ENCODE measurements around the gene EXD2. TPM values are rescaled to one million over a fixed set of nuclear protein-coding genes. Genes with fewer than 3 reads are reported as not detected.
A peak's percentile ranks its signal among the peaks of the same experiment; 100 is the strongest.
"Not testable (repeated sequence)": the region's sequence is repeated elsewhere in the genome, so short reads cannot be mapped to it uniquely, and the experiment has no call there.

Gene EXD2
- total and polyA plus RNA-seq, 5 donors from 2014 or later = 4.2 to 7.9 (median 5.9) TPM

- peaks cover 0 to 2% (median 0%) of the 10 kb centered on the region in 7 donors for H3K9me3 Mint-ChIP-seq
- no peaks in the 10 kb centered on the region for H3K9me3 ChIP-seq (ENCODE audit: control insufficient read depth in 2 of 2, low read length in 2 of 2)
- H3K4me3 Mint-ChIP-seq = no peak overlapping the region
- H3K4me3 ChIP-seq (ENCODE audit: low read depth, low read length) = no peak overlapping the region
- DNase-seq (no peak), ATAC-seq (ENCODE audit: low read depth in 2 of 2) (no peak)
- H3K27ac ChIP-seq (ENCODE audit: insufficient read depth, low read length, poor library complexity, severe bottlenecking) = no peak overlapping the region
- peaks cover 2% of the 10 kb centered on the region for H3K27me3 ChIP-seq (ENCODE audit: control insufficient read depth, insufficient read depth, low read length)
- H3K4me1 Mint-ChIP-seq = no peaks in the 10 kb centered on the region
- no peaks in the 10 kb centered on the region for H3K4me1 ChIP-seq (ENCODE audit: control insufficient read depth, insufficient read depth, low read length, poor library complexity, severe bottlenecking)
- H3K27me3 Mint-ChIP-seq = peaks cover 10% of the 10 kb centered on the region
- no peaks in the 10 kb centered on the region for H3K36me3 ChIP-seq (ENCODE audit: control insufficient read depth, insufficient read depth, low read length)
- no peak overlapping the region for H3K27ac Mint-ChIP-seq
- H3K36me3 Mint-ChIP-seq = no peaks in the 10 kb centered on the region
Observed at GRCh38 chr14:69270795-69271708, 79.8 kb downstream of the EXD2 start.

- Histone ChIP-seq H3K36me3 (ENCODE audit: control insufficient read depth, insufficient read depth, low read length) (no peaks in the 10 kb centered on the region), H3K9me3 (ENCODE audit: control insufficient read depth in 2 of 2, low read length in 2 of 2) (no peaks in the 10 kb centered on the region), H3K27me3 (ENCODE audit: control insufficient read depth, insufficient read depth, low read length) (peaks cover 2% of the 10 kb centered on the region), H3K4me3 (ENCODE audit: low read depth, low read length) (no peak overlapping the region), H3K4me1 (ENCODE audit: control insufficient read depth, insufficient read depth, low read length, poor library complexity, severe bottlenecking) (no peaks in the 10 kb centered on the region), H3K27ac (ENCODE audit: insufficient read depth, low read length, poor library complexity, severe bottlenecking) (no peak overlapping the region)
- Mint-ChIP-seq H3K27me3 (peaks cover 7% of the 10 kb centered on the region), H3K27ac (no peak overlapping the region), H3K4me1 (no peaks in the 10 kb centered on the region), H3K36me3 (no peaks in the 10 kb centered on the region), H3K4me3 (no peak overlapping the region), H3K9me3 (peaks cover 0 to 2% (median 0%) of the 10 kb centered on the region in 7 donors)
- DNase-seq = no peak
- ATAC-seq (ENCODE audit: low read depth in 2 of 2) = no peak
Observed at GRCh38 chr14:69274321-69274720, 83.0 kb downstream of the EXD2 start.

GRCh38 chr14:69275331-69275730 is 84.0 kb downstream of the EXD2 start:
- peaks cover 12% of the 10 kb centered on the region for H3K27me3 Mint-ChIP-seq
- no peak for DNase-seq
- Histone ChIP-seq H3K4me1 (ENCODE audit: control insufficient read depth, insufficient read depth, low read length, poor library complexity, severe bottlenecking) (no peaks in the 10 kb centered on the region), H3K4me3 (ENCODE audit: low read depth, low read length) (no peak overlapping the region), H3K36me3 (ENCODE audit: control insufficient read depth, insufficient read depth, low read length) (no peaks in the 10 kb centered on the region), H3K27me3 (ENCODE audit: control insufficient read depth, insufficient read depth, low read length) (peaks cover 2% of the 10 kb centered on the region), H3K27ac (ENCODE audit: insufficient read depth, low read length, poor library complexity, severe bottlenecking) (no peak overlapping the region), H3K9me3 (ENCODE audit: control insufficient read depth in 2 of 2, low read length in 2 of 2) (no peaks in the 10 kb centered on the region)
- no peak overlapping the region for H3K27ac Mint-ChIP-seq
- H3K36me3 Mint-ChIP-seq = no peaks in the 10 kb centered on the region
- H3K9me3 Mint-ChIP-seq = peaks cover 0 to 2% (median 0%) of the 10 kb centered on the region in 7 donors
- no peaks in the 10 kb centered on the region for H3K4me1 Mint-ChIP-seq
- no peak overlapping the region for H3K4me3 Mint-ChIP-seq
- no peak for ATAC-seq (ENCODE audit: low read depth in 2 of 2)

- H3K27me3 Mint-ChIP-seq = peaks cover 16% of the 10 kb centered on the region
- H3K4me1 Mint-ChIP-seq; H3K36me3 Mint-ChIP-seq; ATAC-seq (ENCODE audit: low read depth in 2 of 2); H3K27me3 ChIP-seq (ENCODE audit: control insufficient read depth, insufficient read depth, low read length); DNase-seq; H3K27ac Mint-ChIP-seq; H3K4me3 ChIP-seq (ENCODE audit: low read depth, low read length); H3K9me3 Mint-ChIP-seq; H3K36me3 ChIP-seq (ENCODE audit: control insufficient read depth, insufficient read depth, low read length); H3K27ac ChIP-seq (ENCODE audit: insufficient read depth, low read length, poor library complexity, severe bottlenecking); H3K9me3 ChIP-seq (ENCODE audit: control insufficient read depth in 2 of 2, low read length in 2 of 2); H3K4me1 ChIP-seq (ENCODE audit: control insufficient read depth, insufficient read depth, low read length, poor library complexity, severe bottlenecking); H3K4me3 Mint-ChIP-seq: not testable (repeated sequence)
Observed at GRCh38 chr14:69277356-69277755, 86.1 kb downstream of the EXD2 start.

GRCh38 chr14:69280746-69281291 is 89.5 kb downstream of the EXD2 start:
- no peak overlapping the region for H3K27ac ChIP-seq (ENCODE audit: insufficient read depth, low read length, poor library complexity, severe bottlenecking)
- Mint-ChIP-seq H3K4me3 (no peak overlapping the region), H3K4me1 (no peaks in the 10 kb centered on the region), H3K27ac (no peak overlapping the region), H3K9me3 (peaks cover 0 to 1% (median 0%) of the 10 kb centered on the region in 7 donors), H3K36me3 (no peaks in the 10 kb centered on the region), H3K27me3 (peaks cover 13% of the 10 kb centered on the region)
- no peaks in the 10 kb centered on the region for H3K27me3 ChIP-seq (ENCODE audit: control insufficient read depth, insufficient read depth, low read length)
- H3K36me3 ChIP-seq (ENCODE audit: control insufficient read depth, insufficient read depth, low read length) = no peaks in the 10 kb centered on the region
- DNase-seq = no peak
- no peaks in the 10 kb centered on the region for H3K9me3 ChIP-seq (ENCODE audit: control insufficient read depth in 2 of 2, low read length in 2 of 2)
- H3K4me1 ChIP-seq (ENCODE audit: control insufficient read depth, insufficient read depth, low read length, poor library complexity, severe bottlenecking) = no peaks in the 10 kb centered on the region
- ATAC-seq (ENCODE audit: low read depth in 2 of 2) = no peak
- no peak overlapping the region for H3K4me3 ChIP-seq (ENCODE audit: low read depth, low read length)

GRCh38 chr14:69281450-69282169 is 90.3 kb downstream of the EXD2 start:
- Mint-ChIP-seq H3K4me1 (no peaks in the 10 kb centered on the region), H3K27ac (peak overlapping the region in 1 of 3 donors; percentile 41), H3K4me3 (no peak overlapping the region), H3K9me3 (peaks cover 0 to 1% (median 0%) of the 10 kb centered on the region in 7 donors), H3K27me3 (peaks cover 10% of the 10 kb centered on the region), H3K36me3 (no peaks in the 10 kb centered on the region)
- no peaks in the 10 kb centered on the region for H3K36me3 ChIP-seq (ENCODE audit: control insufficient read depth, insufficient read depth, low read length)
- H3K27me3 ChIP-seq (ENCODE audit: control insufficient read depth, insufficient read depth, low read length) = no peaks in the 10 kb centered on the region
- no peaks in the 10 kb centered on the region for H3K9me3 ChIP-seq (ENCODE audit: control insufficient read depth in 2 of 2, low read length in 2 of 2)
- H3K4me1 ChIP-seq (ENCODE audit: control insufficient read depth, insufficient read depth, low read length, poor library complexity, severe bottlenecking) = no peaks in the 10 kb centered on the region
- DNase-seq (no peak), ATAC-seq (ENCODE audit: low read depth in 2 of 2) (no peak)
- H3K27ac ChIP-seq (ENCODE audit: insufficient read depth, low read length, poor library complexity, severe bottlenecking) = no peak overlapping the region
- H3K4me3 ChIP-seq (ENCODE audit: low read depth, low read length) = no peak overlapping the region

GRCh38 chr14:69282448-69282847 is 91.2 kb downstream of the EXD2 start:
- no peak overlapping the region for H3K4me3 ChIP-seq (ENCODE audit: low read depth, low read length)
- H3K36me3 ChIP-seq (ENCODE audit: control insufficient read depth, insufficient read depth, low read length) = no peaks in the 10 kb centered on the region
- no peaks in the 10 kb centered on the region for H3K36me3 Mint-ChIP-seq
- H3K27ac Mint-ChIP-seq = peak overlapping the region in 1 of 3 donors; percentile 41
- ATAC-seq (ENCODE audit: low read depth in 2 of 2) (no peak), DNase-seq (no peak)
- no peaks in the 10 kb centered on the region for H3K4me1 Mint-ChIP-seq
- no peaks in the 10 kb centered on the region for H3K4me1 ChIP-seq (ENCODE audit: control insufficient read depth, insufficient read depth, low read length, poor library complexity, severe bottlenecking)
- H3K4me3 Mint-ChIP-seq = no peak overlapping the region
- no peaks in the 10 kb centered on the region for H3K9me3 Mint-ChIP-seq
- H3K27me3 Mint-ChIP-seq = peaks cover 10% of the 10 kb centered on the region
- no peaks in the 10 kb centered on the region for H3K9me3 ChIP-seq (ENCODE audit: control insufficient read depth in 2 of 2, low read length in 2 of 2)
- H3K27ac ChIP-seq (ENCODE audit: insufficient read depth, low read length, poor library complexity, severe bottlenecking) = no peak overlapping the region
- no peaks in the 10 kb centered on the region for H3K27me3 ChIP-seq (ENCODE audit: control insufficient read depth, insufficient read depth, low read length)
